GM18909 (cell line): ENCODE results near the gene VAPA.

ENCODE experiments used
- ATAC-seq: cut with Tn5 transposase; IDR thresholded peaks from one replicate; pipeline ENCODE4 v1.9.1; 2021; ENCODE audit warnings: mild to moderate bottlenecking; ENCODE audit not compliant: unreplicated experiment, poor library complexity

The VAPA gene

DNA sequence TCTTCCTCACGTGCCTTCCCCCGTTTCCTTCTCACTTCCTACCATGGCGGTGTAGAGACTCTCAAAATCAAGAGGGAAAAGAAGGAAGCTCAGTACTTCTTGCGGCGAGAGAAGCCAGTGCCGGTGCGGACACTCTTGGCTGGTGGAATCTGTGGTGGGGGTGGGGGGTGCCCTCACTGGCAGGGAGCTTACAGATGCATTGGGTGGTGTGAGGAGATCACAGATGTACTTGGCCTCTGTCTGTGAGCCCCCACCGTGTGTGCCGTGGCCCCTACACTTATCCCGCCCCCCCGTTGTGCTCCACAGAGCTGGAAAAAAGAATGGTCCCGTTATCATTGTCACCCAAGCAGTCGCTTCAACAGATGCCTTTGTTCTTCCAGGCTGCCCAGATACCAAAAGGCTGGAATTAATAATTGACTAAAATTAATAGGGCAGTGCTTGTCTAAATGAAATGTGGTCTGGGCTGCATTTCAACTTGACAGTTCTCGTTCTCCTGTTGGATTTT is 79.8 kb downstream of the VAPA start:
- no peak for ATAC-seq

DNA sequence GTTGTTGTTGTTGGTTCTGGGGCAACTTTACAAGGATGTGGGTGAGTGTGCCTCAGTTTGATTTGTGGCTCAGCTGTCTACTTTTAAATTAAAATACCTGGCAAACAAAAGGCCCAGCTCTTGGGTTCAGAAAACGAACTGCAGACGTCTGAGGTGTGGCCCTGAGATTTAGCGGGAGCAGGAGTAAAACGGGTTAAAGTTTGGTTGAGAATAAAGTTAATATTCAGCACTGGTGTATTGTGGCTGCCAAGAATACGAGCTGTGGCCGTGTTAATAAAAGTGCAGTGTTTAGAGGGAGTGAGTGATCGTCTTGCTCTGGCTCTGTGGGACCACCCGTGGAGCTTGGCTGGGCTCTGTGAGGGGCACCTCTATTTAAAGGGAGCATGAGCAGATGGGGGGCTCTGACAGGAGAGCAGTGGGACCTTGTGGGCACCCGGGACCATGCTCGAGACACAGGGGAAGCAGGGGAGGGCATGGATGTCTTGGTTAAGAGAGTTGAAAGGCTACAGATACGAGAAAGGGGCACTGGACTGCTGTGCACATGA is 80.3 kb downstream of the VAPA start:
- no peak for ATAC-seq

DNA sequence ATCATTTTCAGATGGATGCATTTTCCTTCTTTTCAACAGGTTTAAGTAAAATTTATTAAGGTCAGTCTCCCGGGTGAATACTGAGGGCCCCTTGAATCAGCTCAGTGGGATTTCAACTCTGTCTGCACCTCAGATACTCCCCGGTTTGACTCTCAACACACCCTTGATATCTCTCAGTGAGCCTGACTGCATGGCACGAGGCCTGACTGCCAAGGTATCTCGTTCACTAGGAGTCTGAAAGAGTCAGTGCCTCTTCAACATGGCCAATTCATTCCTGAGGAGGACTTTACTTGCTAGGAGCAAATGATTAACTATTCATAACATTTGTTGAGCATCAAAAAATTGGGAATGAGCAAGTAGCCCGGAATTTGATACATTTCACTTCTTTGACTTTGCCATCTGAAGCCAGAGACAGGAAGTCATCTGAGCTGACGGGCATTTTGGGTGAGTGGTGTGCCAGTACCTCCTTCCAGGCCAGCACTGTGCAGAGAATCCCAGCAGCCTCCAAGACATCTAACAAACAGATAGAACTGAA is 81.0 kb downstream of the VAPA start:
- no peak for ATAC-seq

DNA sequence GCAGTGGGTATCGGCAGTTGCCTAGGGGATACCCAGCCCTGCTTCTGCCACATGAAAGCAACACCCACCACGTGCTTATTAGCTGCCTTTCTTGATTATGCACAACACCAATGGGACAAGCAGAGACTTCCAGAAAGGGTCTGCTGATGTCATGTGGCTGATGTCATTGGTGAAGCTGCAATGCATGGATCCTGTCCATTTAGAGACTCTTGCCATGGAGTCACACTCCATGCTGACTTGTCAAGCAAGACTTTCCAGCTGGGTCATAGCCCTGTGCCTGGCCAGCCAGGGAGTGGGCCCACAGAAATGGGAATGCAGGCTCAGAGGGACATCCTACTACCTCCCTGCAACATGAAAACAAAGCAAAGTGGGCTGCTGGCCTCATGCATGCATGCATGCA is 81.8 kb downstream of the VAPA start:
- ATAC-seq = no peak

DNA sequence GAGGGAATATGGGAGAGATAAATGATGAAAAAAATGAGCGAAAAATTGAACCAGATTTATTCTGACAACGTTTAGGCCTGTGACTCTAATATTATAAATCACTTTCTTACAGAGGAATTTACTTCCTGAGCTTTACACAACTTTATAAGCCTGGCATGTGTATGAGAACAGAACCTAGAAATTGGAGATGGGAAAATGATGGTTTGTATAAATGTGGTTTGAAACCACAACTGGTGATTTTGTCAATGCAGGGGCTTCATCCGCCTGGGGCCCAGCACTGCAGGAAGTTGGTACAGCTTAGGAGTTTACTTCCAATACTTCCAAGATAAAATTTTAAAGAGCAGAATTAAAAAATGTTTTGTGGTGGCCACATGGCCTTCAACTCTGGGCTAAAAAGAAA is 82.3 kb downstream of the VAPA start:
- ATAC-seq = no peak

DNA sequence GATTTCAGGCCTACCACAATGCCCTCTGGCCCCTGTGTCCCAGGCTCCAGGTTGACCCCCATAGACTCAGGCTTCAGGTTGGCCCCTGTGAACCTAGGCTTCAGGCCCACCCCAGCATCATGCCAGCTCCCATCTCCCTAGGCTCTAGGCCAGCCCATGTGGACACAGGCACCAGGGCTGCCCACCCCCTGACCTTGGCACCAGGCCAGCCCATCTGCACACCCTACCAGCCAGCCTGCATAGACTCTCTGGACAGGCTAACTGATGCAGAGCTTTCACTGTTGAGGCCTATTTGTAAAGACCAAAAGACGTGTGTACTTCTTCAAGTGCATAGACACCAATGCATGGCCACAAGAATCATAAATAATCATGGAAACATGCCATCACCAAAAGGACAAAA is 83.9 kb downstream of the VAPA start:
- no peak for ATAC-seq

DNA sequence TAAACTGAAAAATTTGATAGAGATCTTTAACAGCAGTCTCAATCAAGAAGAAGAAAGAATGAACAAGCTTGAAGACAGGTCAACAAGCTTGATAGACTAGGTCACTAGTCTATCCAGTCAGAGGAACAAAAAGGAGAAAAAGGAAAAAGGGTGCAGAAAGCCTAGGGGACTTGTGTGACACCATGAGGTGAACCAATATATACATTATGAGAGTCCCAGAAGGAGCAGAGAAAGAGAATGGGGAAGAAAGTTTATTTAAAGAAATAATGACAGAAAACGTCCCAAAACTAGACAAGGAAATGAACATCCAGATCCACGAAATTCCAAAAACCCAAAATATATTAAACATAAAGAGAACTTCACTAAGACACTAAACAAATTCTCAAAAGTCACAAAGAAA is 84.5 kb downstream of the VAPA start:
- no peak for ATAC-seq

DNA sequence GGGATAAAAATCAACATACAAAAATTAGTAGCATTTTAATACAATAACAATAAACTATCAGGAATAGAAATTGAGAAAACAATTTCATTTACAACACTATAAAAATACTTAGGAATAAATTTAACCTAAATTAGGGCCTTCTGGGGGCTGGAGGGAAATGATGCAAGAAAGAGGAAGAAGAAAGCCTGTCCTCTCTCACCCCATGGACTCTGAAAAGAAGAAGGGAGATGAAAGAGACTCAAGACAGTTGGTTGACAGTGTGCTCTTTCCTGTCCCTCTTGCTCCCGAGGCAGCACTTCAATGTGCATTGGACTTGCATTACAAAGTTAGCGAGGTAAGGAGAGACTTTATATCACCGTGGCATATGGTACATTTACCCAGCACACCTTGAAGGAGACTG is 88.5 kb downstream of the VAPA start:
- no peak for ATAC-seq

DNA sequence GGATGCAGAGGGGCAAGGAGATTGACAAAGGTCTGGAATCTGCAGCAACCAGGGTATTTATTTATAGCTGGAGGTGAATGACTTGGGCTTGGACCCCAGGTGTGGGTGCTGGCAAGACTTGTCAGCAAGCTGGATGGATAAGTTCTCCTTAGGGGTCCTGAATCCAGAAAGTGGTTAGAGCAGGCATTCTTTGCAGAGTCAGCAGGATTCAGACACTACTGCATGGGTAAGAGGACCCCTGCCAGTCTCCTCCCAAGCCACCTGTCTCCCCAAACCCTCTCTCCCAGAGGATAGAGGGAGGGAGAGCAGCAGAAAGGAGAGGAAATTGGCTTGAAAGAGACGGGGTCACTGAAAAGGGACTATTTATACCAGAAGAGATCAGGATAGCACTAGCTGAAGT is 89.5 kb downstream of the VAPA start:
- ATAC-seq = no peak

DNA sequence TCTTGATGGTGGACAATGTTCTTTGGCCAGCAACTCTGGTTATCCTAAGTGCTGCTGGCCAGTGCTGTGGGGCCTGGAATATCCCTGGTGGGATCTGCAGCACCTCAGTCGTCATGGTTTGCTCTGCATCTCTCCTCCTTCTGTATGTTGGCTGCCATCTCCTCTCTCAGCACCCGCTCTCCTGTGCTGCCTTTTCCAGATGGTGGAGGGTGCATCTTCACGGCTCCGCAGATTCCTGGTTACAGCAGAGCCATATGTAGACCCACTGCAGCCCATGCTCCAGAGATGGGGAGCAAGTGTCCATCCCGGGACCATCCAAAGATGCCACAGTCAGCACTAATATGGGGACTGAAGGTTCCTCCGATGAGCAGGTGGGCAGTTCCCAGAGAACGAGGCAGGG is 90.0 kb downstream of the VAPA start:
- ATAC-seq = no peak

DNA sequence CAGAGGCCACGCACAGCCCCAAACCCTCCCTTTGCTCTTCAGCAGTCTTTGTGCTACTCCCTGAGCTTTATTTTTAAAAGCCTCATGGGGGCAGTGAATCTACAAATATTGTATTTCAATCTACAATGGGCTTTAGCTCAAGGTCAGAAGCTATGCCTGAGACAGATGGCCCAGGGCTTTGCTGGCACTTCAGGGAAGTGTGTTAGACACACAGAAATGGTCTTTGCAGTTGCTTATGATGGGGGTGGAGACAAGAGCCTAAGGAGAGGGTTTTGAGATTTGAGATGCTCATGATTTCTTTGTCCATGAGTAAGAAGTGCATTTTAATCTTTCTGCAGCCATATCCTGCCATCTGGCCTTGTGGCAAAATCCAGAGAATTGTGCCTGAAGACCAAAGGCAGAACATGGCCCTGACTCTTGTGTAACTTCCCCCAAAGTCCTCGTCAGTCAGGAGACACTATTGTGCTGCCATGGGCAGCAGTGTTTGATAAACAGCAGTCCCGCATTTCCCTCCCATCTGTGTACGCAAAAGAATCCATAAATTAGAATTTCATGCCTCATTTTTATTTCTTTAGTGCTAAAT is 92.6 kb downstream of the VAPA start:
- no peak for ATAC-seq

DNA sequence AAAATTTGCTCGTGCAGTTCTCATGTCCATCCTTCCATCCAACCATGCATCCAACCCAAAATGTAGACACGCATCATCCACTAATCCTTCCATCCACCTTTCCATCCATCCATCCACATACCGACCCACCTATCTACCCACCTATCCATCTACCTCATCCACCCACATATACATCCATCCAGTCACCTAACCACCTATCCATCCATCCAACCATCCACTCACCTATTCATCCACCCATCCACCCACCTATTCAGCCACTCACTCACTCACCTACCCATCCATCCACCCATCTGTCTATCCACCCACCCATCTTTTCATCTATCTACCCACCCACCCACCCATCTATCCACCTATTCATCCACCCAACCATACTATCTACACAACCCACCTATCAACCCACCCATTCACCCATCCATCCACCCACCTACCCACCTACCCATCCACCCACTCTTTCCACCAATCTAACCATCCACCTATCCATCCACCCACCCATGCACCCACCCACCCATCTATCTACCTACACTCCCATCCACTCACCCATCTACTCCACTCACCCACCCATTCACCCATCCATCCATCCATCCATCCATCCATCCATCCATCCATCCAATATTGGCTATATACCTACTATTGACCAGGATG is 94.3 kb downstream of the VAPA start:
- no peak for ATAC-seq
